Stomach (tissue), 4 donors: ENCODE data around the gene SHANK1.

Experiments used
- CTCF ChIP-seq, 7 experiments: fragments of 450-650 bp in 4 of 7; fragments of 200-600 bp in 3 of 7; sonication (generic) in 3 of 7; IDR thresholded peaks; one replicate each; pipeline ENCODE4 v1.5.1; 2016 to 2019; ENCODE audit warnings: antibody characterized with exemption in 7 of 7, control low read depth in 2 of 7, mild to moderate bottlenecking in 1 of 7
- EP300 ChIP-seq: sonication (generic); formaldehyde crosslinking; IDR thresholded peaks from one replicate; pipeline ENCODE4 v1.6.1; 2017; ENCODE audit warnings: antibody characterized with exemption
- POLR2A ChIP-seq, 4 donors: fragments of 450-650 bp; IDR thresholded peaks; one replicate each; pipeline ENCODE4 v1.6.1; 2016; ENCODE audit warnings: antibody characterized with exemption in 4 of 4, control low read depth in 2 of 4, mild to moderate bottlenecking in 1 of 4, moderate library complexity in 1 of 4

GRCh38 chr19:50718255-50719118 lies 1.1 kb downstream of the SHANK1 start:
- no peak for TF ChIP-seq CTCF (IDR thresholded peaks at IDR 0.05)
- TF ChIP-seq POLR2A (IDR thresholded peaks at IDR 0.05): no peak
- TF ChIP-seq EP300: no peak
